GM21381 (cell line): ENCODE data around the gene NDUFAF8.

Source experiments
- ATAC-seq: cut with Tn5 transposase; IDR thresholded peaks from one replicate; pipeline ENCODE4 v1.9.1; 2021; ENCODE audit warnings: mild to moderate bottlenecking, moderate library complexity; ENCODE audit not compliant: unreplicated experiment

Gene NDUFAF8

GRCh38 chr17:81288715-81289114 is 49.6 kb downstream of the NDUFAF8 start:
- no peak for ATAC-seq

GRCh38 chr17:81289627-81290026 is 50.5 kb downstream of the NDUFAF8 start:
- ATAC-seq: no peak

GRCh38 chr17:81290230-81290629 is 51.1 kb downstream of the NDUFAF8 start:
- no peak for ATAC-seq
